GM18526 (cell line): ENCODE results near the gene ZNF680.

Experiments
- POLR2A ChIP-seq: IDR thresholded peaks from 3 replicates; pipeline ENCODE4 v1.6.1; 2011; ENCODE audit not compliant: insufficient read length; ENCODE audit errors: extremely low read depth

ZNF680 gene

DNA sequence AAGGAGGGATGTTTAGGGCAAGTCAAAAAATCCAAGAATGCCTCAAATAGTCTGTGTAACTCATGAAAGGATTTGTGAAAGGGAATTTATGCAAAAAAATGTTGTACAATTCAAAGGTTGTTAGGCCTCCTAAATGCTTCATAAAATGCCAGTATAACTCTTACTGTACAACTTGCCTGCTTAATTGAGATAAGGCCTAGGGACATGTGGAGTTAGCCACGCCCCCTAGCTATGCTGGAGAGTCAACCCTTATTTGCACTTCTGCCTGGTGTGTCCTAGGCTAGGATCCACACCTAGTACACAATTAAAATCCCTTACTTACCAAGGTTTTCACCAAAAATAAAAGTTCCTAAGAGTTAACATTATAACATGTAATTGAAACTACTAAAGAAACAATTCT is 77.2 kb downstream of the ZNF680 start:
- TF ChIP-seq POLR2A, result no peak
